ENCODE data around the gene SPATA21.

- TF ChIP-seq REST (IDR thresholded peaks at IDR 0.05; ENCODE audit: insufficient read depth in 1 of 2, low read depth in 2 of 2, low read length in 2 of 2) (no peak), TAF1 (IDR thresholded peaks at IDR 0.05; ENCODE audit: borderline replicate concordance, insufficient read depth, low read length) (no peak), POLR2AphosphoS5 (IDR thresholded peaks at IDR 0.05; ENCODE audit: low read depth, low read length) (no peak), SIN3A (IDR thresholded peaks at IDR 0.05; ENCODE audit: borderline replicate concordance, insufficient read depth, low read length) (no peak), FOXP2 (optimal IDR thresholded peaks at IDR 0.05; ENCODE audit: borderline replicate concordance, extremely low read depth, extremely low read length, insufficient read depth) (no peak)
Observed at GRCh38 chr1:16397120-16397519, 40.1 kb downstream of the SPATA21 start.

All from PFSK-1 (cell line).